WERI-Rb-1 (cell line): ENCODE measurements around the gene HINT1.
"Not testable (repeated sequence)": the region's sequence is repeated elsewhere in the genome, so short reads cannot be mapped to it uniquely, and the experiment has no call there.

Experiments
- DNase-seq: peaks from one replicate; pipeline ENCODE4 v3.0.0-alpha.2; 2020
- H3K27ac ChIP-seq: fragments of 250-450 bp; sonication (Bioruptor Pico); 2 replicates; pipeline ENCODE4 v1.5.1; 2020; ENCODE audit warnings: mild to moderate bottlenecking, moderate library complexity
- H3K27me3 ChIP-seq: fragments of 250-450 bp; sonication (Bioruptor Pico); 2 replicates; pipeline ENCODE4 v1.5.1; 2021; ENCODE audit warnings: mild to moderate bottlenecking, low read depth, moderate library complexity; ENCODE audit not compliant: insufficient read depth, severe bottlenecking
- H3K36me3 ChIP-seq: fragments of 250-450 bp; sonication (Bioruptor Pico); 2 replicates; pipeline ENCODE4 v1.5.1; 2020; ENCODE audit warnings: mild to moderate bottlenecking, moderate library complexity
- H3K4me3 ChIP-seq: 2 replicates; pipeline ENCODE4 v1.5.1; 2011; ENCODE audit warnings: low read depth, mild to moderate bottlenecking, control low read depth, low read length
- H3K9me3 ChIP-seq: fragments of 250-450 bp; sonication (Bioruptor Pico); 2 replicates; pipeline ENCODE4 v1.5.1; 2021; ENCODE audit warnings: mild to moderate bottlenecking, moderate library complexity; ENCODE audit not compliant: severe bottlenecking
- TF ChIP-seq, protein P1 (sequence below): IDR thresholded peaks from 2 replicates; pipeline ENCODE4 v1.5.1; 2011; ENCODE audit warnings: low read depth, mild to moderate bottlenecking, control low read depth, inconsistent platforms, low read length

The HINT1 gene

DNA sequence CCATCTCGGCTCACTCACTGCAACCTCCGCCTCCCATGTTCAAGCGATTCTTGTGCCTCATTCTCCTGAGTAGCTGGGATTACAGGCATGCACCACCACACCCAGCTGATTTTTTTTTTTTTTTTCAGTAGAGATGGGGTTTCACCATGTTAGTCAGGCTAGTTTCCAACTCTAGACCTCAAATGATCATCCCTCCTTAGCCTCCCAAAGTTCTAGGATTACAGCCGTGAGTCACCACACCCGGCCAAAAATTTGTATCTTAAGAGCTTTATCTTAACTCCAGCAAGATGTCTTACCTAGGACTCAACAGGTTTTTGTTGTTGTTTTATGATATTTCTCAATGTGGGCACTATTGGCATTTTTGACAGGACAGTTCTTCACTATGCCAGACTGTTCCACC is 33.6 kb upstream of the HINT1 start:
- no peak for DNase-seq
- Histone ChIP-seq H3K9me3 (no peaks in the 10 kb centered on the region), H3K27me3 (no peaks in the 10 kb centered on the region), H3K36me3 (no peaks in the 10 kb centered on the region), H3K4me3 (no peak overlapping the region), H3K27ac (no peak overlapping the region)
- TF ChIP-seq, protein P1, sequence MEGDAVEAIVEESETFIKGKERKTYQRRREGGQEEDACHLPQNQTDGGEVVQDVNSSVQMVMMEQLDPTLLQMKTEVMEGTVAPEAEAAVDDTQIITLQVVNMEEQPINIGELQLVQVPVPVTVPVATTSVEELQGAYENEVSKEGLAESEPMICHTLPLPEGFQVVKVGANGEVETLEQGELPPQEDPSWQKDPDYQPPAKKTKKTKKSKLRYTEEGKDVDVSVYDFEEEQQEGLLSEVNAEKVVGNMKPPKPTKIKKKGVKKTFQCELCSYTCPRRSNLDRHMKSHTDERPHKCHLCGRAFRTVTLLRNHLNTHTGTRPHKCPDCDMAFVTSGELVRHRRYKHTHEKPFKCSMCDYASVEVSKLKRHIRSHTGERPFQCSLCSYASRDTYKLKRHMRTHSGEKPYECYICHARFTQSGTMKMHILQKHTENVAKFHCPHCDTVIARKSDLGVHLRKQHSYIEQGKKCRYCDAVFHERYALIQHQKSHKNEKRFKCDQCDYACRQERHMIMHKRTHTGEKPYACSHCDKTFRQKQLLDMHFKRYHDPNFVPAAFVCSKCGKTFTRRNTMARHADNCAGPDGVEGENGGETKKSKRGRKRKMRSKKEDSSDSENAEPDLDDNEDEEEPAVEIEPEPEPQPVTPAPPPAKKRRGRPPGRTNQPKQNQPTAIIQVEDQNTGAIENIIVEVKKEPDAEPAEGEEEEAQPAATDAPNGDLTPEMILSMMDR, result no peak

DNA sequence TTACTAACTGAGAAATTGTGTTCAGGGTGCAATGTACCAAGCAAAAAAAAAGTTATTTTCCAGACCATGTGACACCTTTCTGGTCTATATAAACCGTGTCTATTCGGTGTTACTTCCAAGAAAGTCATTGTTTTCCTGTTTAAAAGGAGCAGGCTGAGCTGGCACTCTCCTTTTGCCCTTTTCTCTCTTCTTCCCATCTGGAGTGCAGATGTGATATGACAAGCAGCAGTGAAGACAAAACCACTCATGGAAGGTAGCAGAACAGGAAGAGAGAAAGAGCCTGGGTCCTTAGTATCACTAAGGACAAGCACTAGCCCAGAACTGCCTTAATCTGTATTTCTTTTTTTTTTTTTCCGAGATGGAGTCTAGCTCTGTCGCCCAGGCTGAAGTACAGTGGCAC is 31.3 kb upstream of the HINT1 start:
- H3K36me3 ChIP-seq, result no peaks in the 10 kb centered on the region
- H3K27me3 ChIP-seq, result no peaks in the 10 kb centered on the region
- no peaks in the 10 kb centered on the region for H3K9me3 ChIP-seq
- no peak overlapping the region for H3K4me3 ChIP-seq
- no peak for DNase-seq
- TF ChIP-seq, protein P1, result no peak
- H3K27ac ChIP-seq, result no peak overlapping the region

GRCh38 chr5:131195696-131196095 is 30.6 kb upstream of the HINT1 start:
- no peaks in the 10 kb centered on the region for H3K9me3 ChIP-seq
- H3K36me3 ChIP-seq, result no peaks in the 10 kb centered on the region
- no peak overlapping the region for H3K27ac ChIP-seq
- no peak overlapping the region for H3K4me3 ChIP-seq
- no peaks in the 10 kb centered on the region for H3K27me3 ChIP-seq
- TF ChIP-seq, protein P1, result no peak
- no peak for DNase-seq

DNA sequence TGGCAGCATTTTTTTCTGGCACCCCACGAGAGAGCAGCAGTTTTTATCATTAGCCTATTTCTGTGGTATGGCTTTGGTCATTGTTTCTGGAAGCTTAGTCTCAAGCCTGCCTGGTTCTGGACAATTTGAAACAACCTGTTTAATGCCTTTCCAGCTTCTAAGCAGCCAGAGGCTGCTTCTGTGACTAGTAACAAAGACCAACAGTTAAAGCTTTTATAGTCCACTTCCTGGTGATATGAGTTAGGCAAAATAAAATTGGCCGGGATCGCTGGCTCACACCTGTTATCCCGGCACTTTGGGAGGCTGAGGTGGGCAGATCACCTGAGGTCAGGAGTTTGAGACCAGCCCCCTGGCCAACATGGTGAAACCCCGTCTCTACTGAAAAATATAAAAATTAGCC is 29.7 kb upstream of the HINT1 start:
- Histone ChIP-seq H3K27ac (no peak overlapping the region), H3K27me3 (no peaks in the 10 kb centered on the region), H3K4me3 (no peak overlapping the region), H3K36me3 (no peaks in the 10 kb centered on the region), H3K9me3 (no peaks in the 10 kb centered on the region)
- DNase-seq, result no peak
- TF ChIP-seq, protein P1, result no peak

DNA sequence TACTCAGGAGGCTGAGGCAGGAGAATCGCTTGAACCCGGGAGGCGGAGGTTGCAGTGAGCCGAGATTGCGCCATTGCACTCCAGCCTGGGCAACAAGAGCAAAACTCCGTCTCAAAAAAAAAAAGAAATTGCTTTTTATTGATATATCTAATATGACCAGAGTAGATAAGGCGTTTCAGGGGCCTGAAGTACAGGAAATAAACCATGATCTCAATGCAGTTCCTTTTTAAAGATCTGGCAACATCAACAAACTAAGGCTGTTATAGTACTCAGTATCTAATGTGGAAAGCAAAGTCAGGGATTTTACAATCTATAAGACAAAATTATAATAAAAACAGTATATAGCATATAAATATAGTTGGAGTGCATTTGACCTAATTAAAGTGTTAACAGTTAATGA is 28.8 kb upstream of the HINT1 start:
- H3K4me3 ChIP-seq, H3K36me3 ChIP-seq: not testable (repeated sequence)

DNA sequence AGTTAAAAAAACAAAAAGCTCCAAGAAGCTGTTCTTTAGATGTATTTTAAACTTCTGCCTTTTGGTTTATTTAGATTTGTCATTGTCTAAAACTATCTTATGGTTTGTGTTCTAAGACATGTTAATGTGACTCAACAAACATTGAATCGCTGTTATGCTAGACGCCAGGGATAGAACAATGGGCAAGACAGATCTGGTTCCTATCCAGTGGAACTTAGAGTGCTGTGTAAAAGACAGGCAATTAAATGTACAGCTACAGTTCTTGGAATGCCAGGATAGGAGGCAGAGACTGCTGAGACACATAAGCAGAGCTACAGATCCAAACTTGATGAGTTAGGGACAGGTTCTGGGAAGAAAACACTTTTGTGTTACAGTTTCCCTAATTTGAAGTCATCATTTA is 28.1 kb upstream of the HINT1 start:
- no peak overlapping the region for H3K27ac ChIP-seq
- DNase-seq, result no peak
- H3K36me3 ChIP-seq, result no peaks in the 10 kb centered on the region
- no peaks in the 10 kb centered on the region for H3K9me3 ChIP-seq
- H3K4me3 ChIP-seq, result no peak overlapping the region
- H3K27me3 ChIP-seq, result no peaks in the 10 kb centered on the region
- TF ChIP-seq, protein P1, result no peak

More for the DNA sequence above, 28.8 kb upstream of the HINT1 start:
- not testable (repeated sequence) for DNase-seq, H3K9me3 ChIP-seq, H3K27ac ChIP-seq, H3K27me3 ChIP-seq
